Parathyroid adenoma (tissue), 2 donors: ENCODE results near the gene TCF4.

Source experiments
- H2AFZ ChIP-seq: fragments of 300-600 bp; sonication (generic); one replicate; pipeline ENCODE4 v1.7.0; 2017; ENCODE audit warnings: antibody characterized with exemption, mild to moderate bottlenecking
- H3K27ac ChIP-seq: fragments of 300-600 bp; sonication (generic); one replicate; pipeline ENCODE4 v1.7.0; 2017
- H3K27me3 ChIP-seq: fragments of 300-600 bp; sonication (generic); one replicate; pipeline ENCODE4 v1.7.0; 2017; ENCODE audit warnings: low read length; ENCODE audit not compliant: control insufficient read depth, insufficient read depth
- H3K36me3 ChIP-seq: fragments of 300-600 bp; sonication (generic); one replicate; pipeline ENCODE4 v1.7.0; 2017; ENCODE audit warnings: low read length; ENCODE audit not compliant: control insufficient read depth, insufficient read depth
- H3K4me1 ChIP-seq: fragments of 300-600 bp; sonication (generic); one replicate; pipeline ENCODE4 v1.7.0; 2017; ENCODE audit warnings: control low read depth
- H3K4me2 ChIP-seq: fragments of 300-600 bp; sonication (generic); one replicate; pipeline ENCODE4 v1.7.0; 2017; ENCODE audit warnings: low read length
- H3K4me3 ChIP-seq: fragments of 300-600 bp; sonication (generic); one replicate; pipeline ENCODE4 v1.7.0; 2017; ENCODE audit warnings: low read depth, low read length
- H3K79me2 ChIP-seq: fragments of 300-600 bp; sonication (generic); one replicate; pipeline ENCODE4 v1.7.0; 2017; ENCODE audit warnings: control low read depth
- H3K9ac ChIP-seq: fragments of 300-600 bp; sonication (generic); one replicate; pipeline ENCODE4 v1.7.0; 2017; ENCODE audit warnings: mild to moderate bottlenecking
- H3K9me3 ChIP-seq: fragments of 300-600 bp; sonication (generic); one replicate; pipeline ENCODE4 v1.7.0; 2017; ENCODE audit warnings: low read length; ENCODE audit not compliant: control insufficient read depth
- CTCF ChIP-seq: fragments of 300-600 bp; sonication (generic); IDR thresholded peaks from one replicate; pipeline ENCODE4 v1.7.0; 2017; ENCODE audit warnings: antibody characterized with exemption, mild to moderate bottlenecking
- donor health status: primary hyperparathyroidism.

The TCF4 gene

GRCh38 chr18:55610506-55610905 is 22.5 kb upstream of the TCF4 start:
- no peak overlapping the region for H3K4me3 ChIP-seq
- no peak overlapping the region for H3K4me2 ChIP-seq
- no peaks in the 10 kb centered on the region for H3K4me1 ChIP-seq
- H3K36me3 ChIP-seq: no peaks in the 10 kb centered on the region
- no peak overlapping the region for H3K9ac ChIP-seq
- no peaks in the 10 kb centered on the region for H3K9me3 ChIP-seq
- H3K27ac ChIP-seq: no peak overlapping the region
- no peak overlapping the region for H2AFZ ChIP-seq
- no peaks in the 10 kb centered on the region for H3K79me2 ChIP-seq
- TF ChIP-seq CTCF: no peak
- H3K27me3 ChIP-seq: no peaks in the 10 kb centered on the region

- H2AFZ ChIP-seq: no peak overlapping the region
- H3K4me3 ChIP-seq: no peak overlapping the region
- no peaks in the 10 kb centered on the region for H3K79me2 ChIP-seq
- no peaks in the 10 kb centered on the region for H3K36me3 ChIP-seq
- no peaks in the 10 kb centered on the region for H3K27me3 ChIP-seq
- no peak overlapping the region for H3K4me2 ChIP-seq
- H3K27ac ChIP-seq: no peak overlapping the region
- no peak overlapping the region for H3K9ac ChIP-seq
- H3K9me3 ChIP-seq: no peaks in the 10 kb centered on the region
- no peaks in the 10 kb centered on the region for H3K4me1 ChIP-seq
- TF ChIP-seq CTCF: no peak
Observed at GRCh38 chr18:55609160-55609825, 21.3 kb upstream of the TCF4 start.

GRCh38 chr18:55608497-55608896 is 20.5 kb upstream of the TCF4 start:
- Histone ChIP-seq H3K36me3 (no peaks in the 10 kb centered on the region), H2AFZ (no peak overlapping the region), H3K27ac (no peak overlapping the region), H3K4me1 (no peaks in the 10 kb centered on the region), H3K9ac (no peak overlapping the region), H3K4me2 (no peak overlapping the region), H3K27me3 (no peaks in the 10 kb centered on the region), H3K4me3 (no peak overlapping the region), H3K79me2 (no peaks in the 10 kb centered on the region), H3K9me3 (no peaks in the 10 kb centered on the region)
- TF ChIP-seq CTCF: no peak

GRCh38 chr18:55607773-55608172 is 19.8 kb upstream of the TCF4 start:
- Histone ChIP-seq H3K79me2 (no peaks in the 10 kb centered on the region), H3K4me2 (no peak overlapping the region), H3K27me3 (no peaks in the 10 kb centered on the region), H3K4me3 (no peak overlapping the region), H3K9ac (no peak overlapping the region), H3K4me1 (no peaks in the 10 kb centered on the region), H3K36me3 (no peaks in the 10 kb centered on the region), H2AFZ (no peak overlapping the region), H3K9me3 (no peaks in the 10 kb centered on the region), H3K27ac (no peak overlapping the region)
- no peak for TF ChIP-seq CTCF

- H2AFZ ChIP-seq: no peak overlapping the region
- no peaks in the 10 kb centered on the region for H3K79me2 ChIP-seq
- no peaks in the 10 kb centered on the region for H3K4me1 ChIP-seq
- no peak overlapping the region for H3K4me2 ChIP-seq
- H3K36me3 ChIP-seq: no peaks in the 10 kb centered on the region
- no peaks in the 10 kb centered on the region for H3K27me3 ChIP-seq
- no peak overlapping the region for H3K27ac ChIP-seq
- no peak overlapping the region for H3K9ac ChIP-seq
- H3K4me3 ChIP-seq: no peak overlapping the region
- TF ChIP-seq CTCF: no peak
- no peaks in the 10 kb centered on the region for H3K9me3 ChIP-seq
Observed at GRCh38 chr18:55605733-55606338, 17.8 kb upstream of the TCF4 start.
